Tongue (tissue), 2 donors: ENCODE results near the gene CEP20. TPM values are rescaled to one million over a fixed set of nuclear protein-coding genes. Genes with fewer than 3 reads are reported as not detected.
"Not testable (repeated sequence)": the region's sequence is repeated elsewhere in the genome, so short reads cannot be mapped to it uniquely, and the experiment has no call there.

Experiments
- DNase-seq: peaks from one replicate; pipeline ENCODE4 v3.0.0-alpha.2; 2015
- total RNA-seq: library from RNA; depleted of rRNA; stranded (reverse); fragments of >200 nt; gene quantifications from one replicate; pipeline ENCODE4 v1.2.3, GENCODE V29; 2014

Gene CEP20, protein sequence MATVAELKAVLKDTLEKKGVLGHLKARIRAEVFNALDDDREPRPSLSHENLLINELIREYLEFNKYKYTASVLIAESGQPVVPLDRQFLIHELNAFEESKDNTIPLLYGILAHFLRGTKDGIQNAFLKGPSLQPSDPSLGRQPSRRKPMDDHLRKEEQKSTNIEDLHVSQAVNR
- 58.2 TPM for total RNA-seq

GRCh38 chr16:15888072-15888976 is at the start of gene CEP20:
CEP20 (minus strand) TSS chr16:15888603; CDS start chr16:15888585, 18 bp downstream.
- DNase-seq: peak; percentile 99

GRCh38 chr16:15936809-15937208 is 48.4 kb upstream of the CEP20 start:
- DNase-seq: not testable (repeated sequence)

DNA sequence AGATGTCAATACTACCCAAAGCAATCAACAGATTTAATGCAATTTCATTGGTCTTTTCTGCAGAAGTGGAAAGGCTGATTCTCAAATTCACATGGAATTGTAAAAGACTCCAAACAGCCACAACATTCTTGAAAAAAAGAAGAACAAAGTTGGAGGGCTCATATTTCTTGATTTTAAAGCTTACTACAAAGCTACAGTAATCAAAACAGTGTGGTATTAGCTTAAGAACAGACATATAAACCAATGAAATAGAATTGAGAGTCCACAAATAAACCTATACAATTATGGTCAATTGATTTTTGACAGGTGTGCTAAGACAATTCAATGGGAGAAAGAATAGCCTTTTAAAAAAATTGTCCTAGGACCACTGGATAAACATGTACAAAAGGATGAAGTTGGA is 46.6 kb upstream of the CEP20 start:
- no peak for DNase-seq

DNA sequence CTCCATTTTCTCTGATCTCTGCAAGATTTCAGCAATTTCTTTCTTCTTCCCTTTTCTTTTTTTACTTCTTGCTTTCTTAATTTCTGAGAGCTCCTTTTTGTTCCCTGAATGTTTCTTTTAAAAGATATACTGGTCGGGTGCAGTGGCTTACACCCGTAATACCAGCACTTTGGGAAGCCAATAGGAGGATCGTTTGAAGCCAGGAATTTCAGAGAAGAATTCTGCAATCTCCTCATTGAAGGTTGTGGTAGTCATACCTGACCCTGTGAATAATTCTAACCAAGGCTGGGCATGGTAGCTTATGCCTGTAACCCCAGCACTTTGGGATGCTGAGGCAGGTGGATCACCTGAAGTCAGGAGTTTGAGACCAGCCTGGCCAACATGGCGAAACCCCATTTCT is 45.4 kb upstream of the CEP20 start:
- DNase-seq: no peak

GRCh38 chr16:15932939-15933338 is 44.5 kb upstream of the CEP20 start:
- DNase-seq: no peak

DNA sequence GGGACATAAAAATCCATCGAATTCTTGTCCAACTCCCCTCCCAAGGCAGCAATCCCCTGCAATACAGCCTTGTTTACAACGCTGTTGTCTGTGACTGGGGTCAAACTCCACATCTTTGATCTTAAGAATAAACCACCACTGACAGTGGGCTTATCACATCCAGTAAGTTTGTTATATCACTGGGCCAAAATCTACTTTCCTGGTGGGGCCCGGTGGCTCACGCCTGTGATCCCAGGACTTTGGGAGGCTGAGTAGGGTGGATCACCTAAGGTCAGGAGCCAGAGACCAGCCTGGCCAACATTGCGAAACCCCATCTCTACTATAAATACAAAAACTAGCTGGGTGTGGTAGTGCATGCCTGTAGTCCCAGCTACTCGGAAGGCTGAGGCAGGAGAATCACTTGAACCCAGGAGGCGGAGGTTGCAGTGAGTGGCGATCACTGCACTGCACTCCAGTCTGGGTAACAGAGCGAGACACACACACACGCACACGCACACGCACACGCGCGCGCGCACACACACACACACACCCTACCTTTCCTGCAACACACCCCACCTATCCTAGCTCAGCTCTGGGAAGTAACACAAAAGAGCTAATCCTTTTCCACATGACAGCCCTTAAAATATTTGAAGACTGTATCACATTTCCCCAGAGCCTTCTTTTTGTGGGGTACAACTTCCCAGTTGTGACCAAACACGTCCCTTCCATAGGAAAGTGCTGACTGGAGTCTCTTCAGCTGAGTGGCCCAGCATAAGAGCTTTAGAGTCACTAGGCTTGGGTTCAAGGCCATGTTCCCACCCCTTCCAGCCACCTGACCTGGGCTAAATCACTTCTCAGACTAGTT is 40.1 kb upstream of the CEP20 start:
- DNase-seq: no peak

DNA sequence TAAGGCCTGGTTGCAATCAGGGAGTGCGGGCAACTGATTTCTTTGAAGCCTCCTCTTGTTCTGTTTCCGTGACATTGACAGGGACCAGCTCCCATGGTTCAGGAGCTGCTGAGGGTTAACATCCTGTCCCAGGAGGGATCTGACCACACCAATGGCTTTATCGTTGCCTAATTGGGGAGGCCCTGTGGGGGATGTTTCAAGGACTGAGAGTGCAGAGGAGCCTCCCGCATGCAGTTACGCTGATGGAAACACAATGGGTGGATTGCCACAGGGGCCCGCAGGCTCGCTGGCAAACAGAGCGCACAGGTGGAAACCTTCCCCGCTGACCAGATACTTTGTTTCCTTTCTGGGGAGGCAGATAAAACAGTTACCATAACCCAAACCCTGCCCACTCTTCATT is 37.2 kb upstream of the CEP20 start:
- DNase-seq: no peak

GRCh38 chr16:15924996-15925395 is 36.6 kb upstream of the CEP20 start:
- DNase-seq: no peak

GRCh38 chr16:15919331-15919730 is 30.9 kb upstream of the CEP20 start:
- DNase-seq: no peak

GRCh38 chr16:15918314-15918713 is 29.9 kb upstream of the CEP20 start:
- not testable (repeated sequence) for DNase-seq

DNA sequence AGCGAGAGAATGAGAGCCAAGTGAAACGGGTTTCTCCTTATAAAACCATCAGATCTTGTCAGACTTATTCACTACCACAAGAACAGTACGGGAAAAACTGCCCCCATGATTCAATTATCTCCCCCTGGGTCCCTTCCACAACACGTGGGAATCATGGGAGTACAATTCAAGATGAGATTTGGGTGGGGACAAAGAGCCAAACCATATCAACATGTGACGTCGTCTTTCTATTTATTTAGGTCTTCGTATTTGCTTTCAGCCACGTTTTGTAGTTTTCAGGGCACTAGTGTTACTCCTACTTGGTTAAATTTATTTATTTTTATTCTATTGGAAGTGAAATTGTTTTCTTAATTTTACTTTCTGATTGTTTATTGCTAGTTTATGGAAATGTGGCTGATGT is 27.9 kb upstream of the CEP20 start:
- DNase-seq: no peak

DNA sequence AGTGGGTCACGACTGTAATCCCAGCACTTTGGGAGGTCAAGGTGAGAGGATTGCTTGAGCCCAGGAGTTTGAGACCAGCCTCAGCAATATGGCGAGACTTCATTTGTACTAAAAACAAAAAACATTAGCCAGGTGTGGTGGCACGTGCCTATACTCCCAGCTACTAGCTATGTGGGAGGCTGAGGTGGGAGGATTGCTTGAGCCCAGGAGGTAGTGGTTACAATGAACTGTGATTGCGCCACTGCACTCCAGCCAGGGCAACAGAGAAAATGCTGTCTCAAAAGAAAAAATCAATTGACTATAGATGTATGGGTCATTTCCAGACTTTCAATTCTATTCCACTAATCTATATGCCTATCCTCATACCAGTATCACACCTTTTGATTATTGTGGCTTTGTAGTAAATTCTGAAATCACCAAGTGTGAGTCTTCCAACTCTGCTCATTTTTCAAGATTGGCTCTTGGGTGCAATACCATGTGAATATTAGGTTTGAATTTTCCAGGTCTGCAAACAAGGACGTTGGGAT is 27.2 kb upstream of the CEP20 start:
- no peak for DNase-seq

GRCh38 chr16:15913046-15913698 is 24.8 kb upstream of the CEP20 start:
- DNase-seq: no peak

DNA sequence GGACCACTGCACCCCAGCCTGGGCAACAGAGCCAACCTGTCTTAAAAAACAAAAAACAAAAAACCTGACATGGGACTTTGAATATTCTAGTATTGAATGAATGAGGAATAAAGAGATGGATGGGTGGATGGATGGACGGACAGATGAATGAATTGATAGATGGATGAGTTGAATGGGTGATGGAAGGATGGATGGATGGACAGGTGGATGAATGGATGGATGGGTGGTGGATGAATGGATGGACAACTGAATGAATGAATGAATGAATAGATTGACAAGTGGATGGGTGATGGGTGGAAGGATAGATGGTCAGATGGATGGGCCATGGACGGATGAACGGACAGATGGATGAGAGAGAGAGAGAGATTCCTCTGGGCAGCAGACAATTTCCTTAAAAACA is 22.8 kb upstream of the CEP20 start:
- no peak for DNase-seq

DNA sequence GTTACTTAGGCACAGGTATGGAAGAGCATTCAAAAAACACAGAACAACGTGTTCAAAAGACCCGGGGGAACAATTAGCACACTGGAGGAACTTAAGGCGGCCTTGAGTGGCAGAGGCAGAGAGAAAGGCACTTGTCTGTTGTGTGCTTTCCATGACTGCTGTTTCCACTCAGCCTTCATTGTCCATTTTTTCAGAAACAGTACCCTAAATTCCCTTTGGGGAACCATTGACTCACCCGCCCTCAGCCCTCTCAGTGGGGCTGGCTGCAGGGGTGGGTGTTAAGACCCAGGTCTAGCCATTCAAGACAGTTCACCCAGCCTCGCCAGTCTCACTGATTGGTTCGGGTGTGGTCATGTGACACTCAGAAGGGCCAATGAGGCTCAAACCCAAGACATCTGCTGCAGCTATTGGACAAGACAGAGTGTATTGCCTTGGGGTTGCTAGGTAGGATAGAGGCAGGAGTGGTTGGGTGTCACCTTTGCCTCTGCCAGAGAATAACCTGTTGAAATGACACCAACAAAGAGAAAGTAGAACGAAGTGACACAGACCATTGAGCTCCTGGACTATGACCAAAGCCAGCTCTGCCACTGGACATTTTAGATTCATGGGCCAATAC is 19.6 kb upstream of the CEP20 start:
- DNase-seq: no peak

DNA sequence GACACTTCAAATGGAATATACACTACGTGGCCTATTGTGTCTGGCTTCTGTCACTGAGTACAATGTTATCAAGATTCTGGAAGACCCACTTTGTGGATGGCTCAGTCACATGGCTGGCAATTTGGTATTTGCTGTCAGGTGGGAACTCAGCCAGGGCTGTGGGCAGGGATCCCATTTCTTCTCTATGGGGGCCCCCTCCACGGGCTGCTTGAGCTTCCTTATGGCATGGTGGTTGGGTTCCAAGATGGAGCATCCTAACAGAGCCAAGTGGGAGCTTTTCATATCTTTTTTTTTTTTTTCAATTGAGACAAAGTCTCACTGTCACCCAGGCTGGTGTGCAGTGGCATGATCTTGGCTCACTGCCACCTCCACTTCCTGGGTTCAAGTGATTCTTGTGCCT is 18.0 kb upstream of the CEP20 start:
- DNase-seq: no peak

- DNase-seq: no peak
These were observed 15.6 kb upstream of the CEP20 start for GRCh38 chr16:15903960-15904359.

DNA sequence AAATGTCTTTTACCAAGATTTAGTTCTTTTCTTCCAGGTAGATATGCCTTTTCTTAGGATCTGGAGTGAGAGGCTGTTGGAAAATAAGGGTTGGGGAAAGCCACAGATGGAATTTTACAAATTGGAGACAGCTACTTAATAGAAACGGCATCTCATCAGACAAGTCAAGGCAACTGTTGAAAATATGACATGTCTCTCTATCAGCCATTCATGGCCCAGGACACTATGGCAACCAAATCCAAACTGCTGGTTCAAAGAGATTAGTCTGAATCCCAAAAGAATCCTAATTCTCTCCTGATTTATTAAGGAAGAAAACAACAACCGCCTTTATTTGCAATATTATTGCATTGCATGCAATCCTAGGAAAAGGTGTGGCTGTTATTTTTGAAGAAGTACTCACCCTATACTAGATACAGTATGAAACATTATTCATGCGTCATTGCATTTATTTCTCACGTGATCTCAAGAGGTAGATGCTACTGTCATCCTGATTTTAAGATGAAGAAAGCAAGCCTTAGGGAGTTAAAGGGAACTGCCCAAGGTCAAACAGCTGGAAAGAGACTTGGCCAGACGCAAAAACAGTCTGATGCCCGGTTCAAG is 12.6 kb upstream of the CEP20 start:
- DNase-seq: no peak

DNA sequence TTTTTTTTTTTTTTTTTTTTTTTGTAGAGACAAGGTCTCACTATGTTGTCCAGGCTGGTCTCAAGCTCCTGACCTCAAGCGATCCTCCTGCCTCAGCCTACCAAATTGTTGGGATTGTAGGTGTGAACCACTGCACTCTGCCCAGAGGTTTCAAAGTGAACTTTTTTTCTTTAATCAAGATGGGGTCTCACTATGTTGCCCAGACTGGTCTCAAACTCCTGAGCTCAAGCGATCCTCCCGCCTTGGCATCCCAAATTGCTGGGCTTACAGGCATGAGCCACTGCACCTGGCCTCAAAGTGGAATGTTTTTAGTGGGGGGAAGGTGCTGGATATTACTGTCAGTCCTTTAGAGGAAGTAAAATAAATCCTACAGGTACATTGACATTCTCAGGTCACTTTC is 12.0 kb upstream of the CEP20 start:
- no peak for DNase-seq

DNA sequence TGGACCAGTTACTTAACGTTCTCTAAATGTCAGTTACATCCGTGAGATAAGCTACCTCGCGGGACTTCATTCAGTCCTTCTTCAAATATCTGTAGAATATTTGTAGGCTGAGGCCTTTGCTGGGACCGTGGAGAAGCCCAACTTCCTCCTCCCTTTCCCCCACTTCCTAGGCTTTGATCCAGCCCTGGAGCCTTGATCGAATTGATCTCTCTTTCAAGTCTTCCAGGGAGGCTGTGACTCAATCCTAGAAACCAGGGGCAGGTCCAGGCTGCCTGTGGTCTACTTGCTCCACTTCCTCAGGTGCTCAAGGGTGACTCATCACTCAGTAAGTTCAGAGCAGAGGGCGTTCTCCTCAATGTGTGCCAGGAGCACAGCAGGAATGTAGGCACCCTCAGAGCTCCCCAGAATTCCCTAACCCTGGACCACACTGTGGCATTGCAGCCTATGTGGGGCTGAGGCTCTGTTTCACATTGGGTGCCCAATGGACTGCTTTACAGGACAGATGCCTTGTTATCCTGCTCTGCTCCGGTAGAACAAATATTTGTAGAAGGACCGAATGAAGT is 11.2 kb upstream of the CEP20 start:
- no peak for DNase-seq

- no peak for DNase-seq
These were observed 10.3 kb upstream of the CEP20 start for GRCh38 chr16:15898654-15899053.
